ENCODE measurements around the gene LAMP5.

LAMP5 gene

GRCh38 chr20:9514461-9515213, at the start of gene LAMP5:
LAMP5 (plus strand) TSS chr20:9514590; CDS start chr20:9514853, 263 bp downstream.
- DNase-seq (ENCODE audit: low read depth in 2 of 2) = no peak

GRCh38 chr20:9467995-9468394, 46.4 kb upstream of the LAMP5 start:
- DNase-seq (ENCODE audit: low read depth in 2 of 2) = no peak

DNA sequence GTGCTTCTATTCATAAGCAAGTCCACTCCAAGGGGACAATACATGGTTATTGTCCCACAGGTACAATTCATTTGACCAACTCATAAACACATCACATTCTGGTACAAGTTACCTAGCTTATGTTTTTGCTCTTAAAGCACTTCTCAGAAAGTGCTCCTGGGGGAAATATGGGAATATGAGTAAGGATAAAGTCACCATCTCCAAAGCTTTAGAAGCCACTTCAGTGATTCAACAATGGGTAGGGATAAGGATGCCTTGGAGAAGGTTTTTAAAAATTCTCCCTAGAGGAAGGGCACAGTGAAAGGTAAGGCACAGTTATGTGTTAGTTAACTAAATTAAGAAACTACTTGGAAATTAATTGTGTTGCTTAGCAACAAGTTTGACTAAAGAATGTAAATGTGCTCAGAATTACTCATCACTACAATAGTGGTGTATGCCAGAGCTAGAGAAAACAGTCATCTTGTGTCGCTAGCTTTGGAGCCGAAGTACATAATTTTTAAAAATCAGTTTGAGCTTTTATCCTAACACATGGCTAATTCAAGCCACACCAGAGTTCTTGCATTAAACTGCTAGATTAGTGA, 39.5 kb upstream of the LAMP5 start:
- DNase-seq (ENCODE audit: low read depth in 2 of 2) = no peak

DNA sequence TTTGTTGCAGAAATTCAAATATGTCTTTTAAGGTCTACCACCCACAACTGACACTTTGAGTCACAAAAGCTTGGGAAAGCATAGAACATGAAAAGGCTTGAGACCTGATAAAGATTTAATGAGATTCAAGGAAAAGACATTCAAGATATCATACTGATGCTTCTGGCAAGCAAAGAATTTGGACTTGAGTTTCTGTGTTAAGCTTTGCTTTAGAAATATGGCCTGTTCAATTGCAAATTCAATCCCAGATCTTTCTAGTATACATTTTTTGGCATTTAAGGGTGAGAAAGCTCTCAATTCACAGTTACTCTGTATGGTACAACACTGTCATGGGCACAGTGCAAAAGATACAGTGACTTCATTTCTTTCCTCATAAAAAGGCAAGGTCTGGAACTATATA, 38.9 kb upstream of the LAMP5 start:
- DNase-seq (ENCODE audit: low read depth in 2 of 2) = no peak

- DNase-seq (ENCODE audit: low read depth in 2 of 2) = no peak
These were observed 38.2 kb upstream of the LAMP5 start for GRCh38 chr20:9476174-9476573.

GRCh38 chr20:9476637-9477036, 37.8 kb upstream of the LAMP5 start:
- no peak for DNase-seq (ENCODE audit: low read depth in 2 of 2)

- DNase-seq (ENCODE audit: low read depth in 2 of 2) = no peak
These were observed 35.6 kb upstream of the LAMP5 start for GRCh38 chr20:9478771-9479170.

DNA sequence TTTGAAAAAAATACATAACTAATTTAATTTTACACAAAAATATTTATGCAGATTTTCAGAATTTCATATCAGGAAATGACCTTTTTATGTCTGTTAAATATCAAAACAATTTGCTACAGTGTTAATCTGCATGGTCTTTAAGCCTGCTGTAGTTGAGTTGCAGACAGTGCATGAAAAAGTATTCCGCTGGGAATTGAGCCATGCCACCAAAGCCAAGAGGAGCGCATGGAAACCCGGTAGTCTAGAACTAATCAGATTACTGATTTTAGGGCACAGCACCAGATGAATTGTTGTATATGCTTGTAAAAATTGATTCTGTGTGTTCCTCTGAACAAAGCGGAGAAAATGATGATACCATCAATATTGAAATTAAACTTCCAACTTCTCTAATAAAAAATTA, 34.3 kb upstream of the LAMP5 start:
- no peak for DNase-seq (ENCODE audit: low read depth in 2 of 2)

GRCh38 chr20:9482180-9482579, 32.2 kb upstream of the LAMP5 start:
- no peak for DNase-seq (ENCODE audit: low read depth in 2 of 2)

DNA sequence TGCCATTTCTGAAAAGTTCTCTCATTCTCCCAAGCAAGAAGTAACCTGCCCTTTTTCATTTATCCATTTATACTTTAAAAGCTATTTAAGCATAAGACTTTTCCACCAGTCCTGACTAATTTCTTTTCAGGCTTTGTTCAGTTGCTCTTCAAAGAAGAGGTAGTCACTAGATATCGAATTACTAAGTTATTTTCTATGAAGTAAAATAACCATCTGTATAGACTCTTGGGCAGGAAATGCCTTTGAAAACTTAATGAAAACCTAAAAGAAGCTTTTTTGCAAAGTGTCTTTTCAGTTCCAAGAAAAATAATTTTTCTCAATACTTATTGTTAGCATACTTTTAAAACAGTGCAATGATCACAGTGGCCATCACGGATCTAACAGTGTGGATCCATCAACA, 31.3 kb upstream of the LAMP5 start:
- no peak for DNase-seq (ENCODE audit: low read depth in 2 of 2)

DNA sequence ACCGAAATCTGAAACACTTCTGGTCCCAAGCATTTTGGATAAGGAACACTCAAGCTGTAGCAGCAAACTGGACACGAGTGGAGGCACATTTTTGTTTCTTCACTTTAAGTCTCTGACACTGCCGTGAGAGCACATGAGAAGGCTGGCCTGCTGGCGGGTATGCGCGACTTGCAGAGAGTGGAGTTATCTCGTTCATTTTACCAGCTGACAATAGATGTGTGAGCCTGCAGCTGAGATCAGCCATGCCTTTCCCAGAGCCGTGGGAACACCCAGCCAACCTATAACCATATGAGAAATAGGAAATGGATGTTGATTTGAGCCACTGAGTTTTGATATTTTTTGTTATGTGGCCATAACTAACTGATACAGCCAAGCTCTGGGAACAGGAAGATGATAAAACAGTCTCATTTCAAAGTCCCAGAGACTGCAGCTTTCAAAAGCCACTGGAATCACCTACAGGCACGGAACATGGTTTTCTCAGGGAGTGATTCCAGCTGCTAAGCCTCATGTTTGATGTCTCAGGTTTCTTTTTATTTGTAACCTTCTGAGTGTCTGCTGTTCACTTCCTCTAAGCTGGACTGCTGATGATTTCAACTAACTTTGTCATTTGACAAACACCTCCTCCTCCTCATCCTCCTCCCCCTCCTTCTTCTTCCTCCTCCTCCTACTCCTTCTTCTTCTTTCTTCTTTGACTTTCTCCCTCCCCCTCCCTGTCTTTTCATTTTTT, 28.6 kb upstream of the LAMP5 start:
- DNase-seq (ENCODE audit: low read depth in 2 of 2) = no peak

DNA sequence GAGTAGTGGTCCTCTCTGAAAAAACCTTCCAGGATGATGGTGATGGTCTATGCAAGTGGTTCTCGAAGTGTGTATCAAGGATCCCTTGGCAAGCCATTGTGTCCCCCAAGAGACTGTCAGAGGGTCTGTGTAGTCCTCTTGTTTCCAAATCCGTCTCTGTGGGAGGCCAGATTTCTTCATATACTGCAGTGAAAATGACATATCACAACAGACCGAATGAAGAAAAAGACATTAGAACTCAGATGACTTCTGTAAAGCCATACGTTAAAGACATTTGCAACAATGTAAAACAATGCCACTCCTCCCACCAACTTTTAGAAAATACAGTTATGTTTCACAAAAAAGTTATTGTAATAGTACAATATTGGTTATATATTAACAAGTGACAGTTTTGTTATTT, 27.2 kb upstream of the LAMP5 start:
- no peak for DNase-seq (ENCODE audit: low read depth in 2 of 2)

- DNase-seq (ENCODE audit: low read depth in 2 of 2) = no peak
These were observed 26.3 kb upstream of the LAMP5 start for GRCh38 chr20:9488063-9488462.

- DNase-seq (ENCODE audit: low read depth in 2 of 2) = no peak
These were observed 24.2 kb upstream of the LAMP5 start for GRCh38 chr20:9490161-9490560.

GRCh38 chr20:9490631-9491030, 23.8 kb upstream of the LAMP5 start:
- no peak for DNase-seq (ENCODE audit: low read depth in 2 of 2)

DNA sequence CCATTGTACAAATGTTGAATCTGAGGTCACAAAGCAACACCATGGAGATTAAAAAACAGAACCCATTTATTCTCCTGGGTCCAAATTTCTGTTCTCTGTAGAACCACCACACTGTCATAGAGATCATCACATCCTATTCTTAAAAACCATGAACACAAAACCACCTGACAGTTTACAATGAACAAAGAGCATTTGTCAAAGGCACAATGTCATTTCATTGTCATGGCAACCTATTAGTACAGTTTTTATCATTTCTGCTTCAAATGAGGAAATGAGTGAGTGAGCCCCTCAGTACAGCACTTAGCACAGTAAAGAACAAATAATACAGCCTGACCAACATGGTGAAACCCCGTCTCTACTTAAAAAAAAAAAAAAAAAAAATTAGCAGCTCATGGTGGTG, 23.1 kb upstream of the LAMP5 start:
- DNase-seq (ENCODE audit: low read depth in 2 of 2) = no peak

DNA sequence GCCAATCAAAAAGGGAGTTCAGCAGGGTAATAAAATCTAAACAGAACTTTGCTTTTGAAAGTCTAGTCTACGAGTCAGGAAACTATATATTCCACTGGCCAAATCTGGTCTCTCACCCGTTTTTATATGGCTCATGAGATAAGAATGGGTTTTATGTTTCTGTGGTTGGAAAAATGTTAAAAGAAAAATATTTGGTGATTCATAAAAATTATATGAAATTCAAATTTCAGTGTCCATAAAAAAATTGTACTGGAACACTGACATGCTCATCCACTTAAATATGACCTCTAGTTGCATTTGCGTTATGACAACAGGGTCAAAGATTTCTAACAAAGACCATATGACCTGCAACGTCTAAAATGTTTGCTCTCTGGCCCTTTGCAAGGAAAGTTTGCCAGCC, 22.3 kb upstream of the LAMP5 start:
- DNase-seq (ENCODE audit: low read depth in 2 of 2) = no peak

DNA sequence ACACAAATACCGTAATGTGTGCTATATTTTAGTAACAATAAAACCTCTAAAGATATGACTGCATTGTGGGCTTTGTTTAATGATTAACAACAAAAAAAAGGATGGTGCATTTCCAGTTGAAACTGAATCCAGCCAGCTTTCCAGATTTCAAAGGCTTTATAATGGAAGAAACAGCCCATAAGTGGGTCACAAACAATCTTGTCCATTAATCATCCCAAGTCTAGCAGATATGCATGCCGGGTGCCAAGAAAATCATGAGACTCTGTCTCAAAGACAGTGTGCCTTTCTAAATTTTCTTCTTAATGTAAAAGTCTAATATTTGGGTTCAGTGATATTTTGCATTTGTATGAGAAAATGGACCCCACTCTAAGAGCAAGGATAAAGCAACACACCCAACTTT, 20.6 kb upstream of the LAMP5 start:
- no peak for DNase-seq (ENCODE audit: low read depth in 2 of 2)

DNA sequence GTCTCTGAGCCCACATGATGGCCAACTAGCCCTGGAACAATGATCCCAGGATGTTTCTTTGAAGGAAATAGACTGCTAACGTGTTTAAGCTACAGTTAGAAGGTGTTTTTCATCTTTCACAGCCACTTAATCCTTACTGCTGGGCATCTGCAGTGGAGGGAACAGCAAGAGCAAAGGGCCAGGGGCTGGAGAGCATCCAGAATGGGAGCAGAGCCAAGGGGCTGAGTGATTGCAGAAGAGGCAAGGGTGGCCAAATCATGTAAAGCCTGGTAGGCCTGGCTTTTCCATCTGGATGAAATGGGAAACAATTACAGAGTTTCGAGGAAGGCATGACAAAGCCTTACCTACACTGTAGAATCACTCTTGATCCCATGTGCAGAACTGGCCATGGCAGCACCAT, 18.7 kb upstream of the LAMP5 start:
- no peak for DNase-seq (ENCODE audit: low read depth in 2 of 2)

DNA sequence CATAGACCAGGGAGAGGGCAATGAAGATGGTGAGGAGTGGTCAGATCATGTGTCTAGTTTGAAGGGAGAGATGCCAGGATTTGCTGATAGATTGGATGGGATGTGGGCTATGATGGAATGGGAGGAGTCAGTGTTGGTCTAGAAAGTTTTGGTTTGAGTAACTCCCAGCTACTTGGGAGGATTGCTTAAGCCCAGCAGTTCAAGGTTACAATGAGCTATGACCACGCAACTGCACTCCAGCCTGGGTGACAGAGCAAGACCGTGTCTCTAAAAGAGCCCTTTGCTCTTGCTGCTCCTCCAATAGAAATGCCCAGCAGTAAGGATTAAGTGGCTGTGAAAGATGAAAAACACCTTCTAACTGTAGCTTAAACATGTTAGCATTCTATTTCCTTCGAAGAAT, 18.2 kb upstream of the LAMP5 start:
- no peak for DNase-seq (ENCODE audit: low read depth in 2 of 2)

DNA sequence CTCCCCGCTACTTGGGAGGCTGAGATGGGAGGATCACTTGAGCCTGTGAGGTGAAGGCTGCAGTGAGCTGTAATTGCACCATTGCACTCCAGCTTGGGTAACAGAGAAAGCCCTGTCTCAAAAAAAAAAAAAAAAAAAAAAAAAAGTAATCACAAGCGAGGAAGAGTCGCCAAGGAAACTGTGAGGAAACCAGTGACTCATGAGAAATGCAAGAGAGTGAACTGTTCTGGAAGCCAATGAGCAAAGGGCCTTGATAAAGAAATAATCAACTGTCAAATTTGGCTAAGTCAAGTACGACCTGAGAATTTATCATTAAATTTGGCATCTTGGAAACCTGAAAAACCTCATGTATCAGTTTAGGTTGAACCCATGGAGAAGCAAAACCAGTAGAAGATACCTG, 16.1 kb upstream of the LAMP5 start:
- DNase-seq (ENCODE audit: low read depth in 2 of 2) = no peak

- DNase-seq (ENCODE audit: low read depth in 2 of 2) = no peak
These were observed 15.1 kb upstream of the LAMP5 start for GRCh38 chr20:9499126-9499899.

All from activated CD4-positive, alpha-beta T cell treated with anti-CD3 and anti-CD28 coated beads for 24 hours (primary cell).